Measurements from ENCODE around the gene OXA1L.
"Not testable (repeated sequence)": the region's sequence is repeated elsewhere in the genome, so short reads cannot be mapped to it uniquely, and the experiment has no call there.

OXA1L gene

GRCh38 chr14:22797017-22797917, 30.8 kb downstream of the OXA1L start:
- no peak for DNase-seq (ENCODE audit: low read depth in 3 of 3, low spot score in 1 of 3)

DNA sequence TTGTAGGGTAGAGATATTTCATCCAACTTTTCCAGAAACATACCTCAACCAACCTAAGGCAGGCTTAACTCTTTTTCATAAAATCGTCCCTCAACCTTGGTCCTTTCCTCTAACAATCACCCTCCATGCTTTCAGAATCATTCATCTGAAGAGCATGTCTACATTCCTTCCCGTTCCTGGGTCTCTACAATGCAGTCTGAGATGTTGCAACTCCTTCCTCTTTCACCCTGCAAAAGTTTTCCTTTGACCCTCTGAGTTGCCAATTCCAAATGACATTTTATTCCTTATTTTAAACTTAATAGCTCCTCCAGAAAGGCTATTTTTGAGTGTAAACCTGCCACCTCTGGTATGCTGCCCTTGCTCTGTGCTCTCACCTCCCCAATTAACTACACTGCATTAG, 32.0 kb downstream of the OXA1L start:
- no peak for DNase-seq (ENCODE audit: low read depth in 3 of 3, low spot score in 1 of 3)

DNA sequence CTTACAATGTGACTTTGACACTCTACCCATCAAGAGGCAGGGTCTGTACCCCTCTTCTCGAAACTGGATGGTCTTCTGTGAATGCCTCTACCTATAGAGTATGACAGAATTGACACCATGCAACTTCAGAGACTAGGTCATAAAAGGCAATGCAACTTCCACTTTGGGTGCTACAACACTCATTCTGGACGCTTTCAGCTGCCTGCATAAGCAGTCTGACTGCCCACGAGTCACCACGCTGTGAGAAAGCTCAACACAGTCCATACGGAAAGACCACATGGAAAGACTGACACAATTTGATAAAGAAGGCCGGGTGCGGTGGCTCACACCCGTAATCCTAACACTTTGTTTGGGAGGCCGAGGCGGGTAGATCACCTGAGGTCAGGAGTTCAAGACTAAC, 33.9 kb downstream of the OXA1L start:
- no peak for DNase-seq (ENCODE audit: low read depth in 3 of 3, low spot score in 1 of 3)

- no peak for DNase-seq (ENCODE audit: low read depth in 3 of 3, low spot score in 1 of 3)
These were observed 35.2 kb downstream of the OXA1L start for GRCh38 chr14:22801716-22802115.

GRCh38 chr14:22802860-22803686, 36.6 kb downstream of the OXA1L start:
- DNase-seq (ENCODE audit: low read depth in 3 of 3, low spot score in 1 of 3), result no peak

DNA sequence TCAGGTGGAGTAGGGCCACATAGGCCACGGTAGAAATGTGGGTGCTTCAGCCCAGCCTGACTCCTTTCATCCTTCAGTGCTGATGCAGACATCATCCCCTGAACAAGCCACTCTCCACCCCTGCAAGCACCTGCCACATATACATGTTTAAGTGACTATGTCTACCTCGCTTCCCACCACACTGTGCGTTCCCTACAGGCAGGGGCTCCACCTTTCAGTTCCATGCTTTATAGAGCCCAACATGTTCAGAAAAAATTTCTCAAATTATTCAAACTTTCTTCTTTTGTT, 37.1 kb downstream of the OXA1L start:
- DNase-seq (ENCODE audit: low read depth in 3 of 3, low spot score in 1 of 3), result no peak

DNA sequence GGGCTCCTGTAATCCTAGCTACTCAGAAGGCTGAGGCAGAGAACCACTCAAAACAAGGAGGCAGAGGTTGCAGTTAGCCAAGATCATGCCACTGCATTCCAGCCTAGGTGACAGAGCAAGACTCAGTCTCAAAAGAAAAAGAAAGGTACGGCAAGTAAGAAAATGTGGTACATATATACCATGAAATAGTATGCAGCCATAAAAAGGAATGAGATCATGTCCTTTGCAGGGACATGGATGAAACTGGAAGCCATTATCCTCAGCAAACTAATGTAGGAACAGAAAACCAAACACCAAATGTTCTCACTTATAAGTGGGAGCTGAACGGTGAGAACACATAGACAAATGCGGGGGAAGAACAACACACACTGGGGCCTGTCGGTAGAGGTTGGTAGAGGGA, 38.7 kb downstream of the OXA1L start:
- not testable (repeated sequence) for DNase-seq (ENCODE audit: low read depth in 3 of 3, low spot score in 1 of 3)

DNA sequence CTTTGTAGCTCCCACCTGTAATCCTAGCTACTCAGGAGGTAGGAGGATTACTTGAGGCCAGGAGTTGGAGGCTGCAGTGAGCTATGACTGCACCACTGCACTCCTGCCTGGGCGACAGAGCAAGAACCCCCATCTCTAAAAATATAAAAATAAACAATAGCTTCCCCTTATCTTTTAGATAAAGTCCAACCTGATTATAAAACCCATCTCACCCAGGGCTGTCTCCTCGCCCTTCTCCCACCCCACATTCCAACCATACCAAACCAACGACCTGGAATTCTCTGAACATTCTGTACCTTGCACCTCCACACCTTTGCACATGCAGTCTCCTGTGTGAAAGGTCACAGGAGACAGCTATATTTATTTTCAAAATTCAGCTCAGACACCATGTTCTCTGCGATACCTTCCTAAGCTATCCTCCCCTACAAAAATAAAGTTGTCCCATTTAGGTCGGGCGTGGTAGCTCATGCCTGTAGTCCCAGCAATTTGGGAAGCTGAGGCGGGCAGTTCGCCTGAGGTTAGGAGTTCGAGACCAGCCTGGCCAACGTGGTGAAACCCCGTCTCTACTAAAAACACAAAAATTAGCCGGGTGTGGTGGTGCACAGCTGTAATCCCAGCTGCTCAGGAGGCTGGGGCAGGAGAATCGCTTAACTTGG, 41.1 kb downstream of the OXA1L start:
- no peak for DNase-seq (ENCODE audit: low read depth in 3 of 3, low spot score in 1 of 3)

DNA sequence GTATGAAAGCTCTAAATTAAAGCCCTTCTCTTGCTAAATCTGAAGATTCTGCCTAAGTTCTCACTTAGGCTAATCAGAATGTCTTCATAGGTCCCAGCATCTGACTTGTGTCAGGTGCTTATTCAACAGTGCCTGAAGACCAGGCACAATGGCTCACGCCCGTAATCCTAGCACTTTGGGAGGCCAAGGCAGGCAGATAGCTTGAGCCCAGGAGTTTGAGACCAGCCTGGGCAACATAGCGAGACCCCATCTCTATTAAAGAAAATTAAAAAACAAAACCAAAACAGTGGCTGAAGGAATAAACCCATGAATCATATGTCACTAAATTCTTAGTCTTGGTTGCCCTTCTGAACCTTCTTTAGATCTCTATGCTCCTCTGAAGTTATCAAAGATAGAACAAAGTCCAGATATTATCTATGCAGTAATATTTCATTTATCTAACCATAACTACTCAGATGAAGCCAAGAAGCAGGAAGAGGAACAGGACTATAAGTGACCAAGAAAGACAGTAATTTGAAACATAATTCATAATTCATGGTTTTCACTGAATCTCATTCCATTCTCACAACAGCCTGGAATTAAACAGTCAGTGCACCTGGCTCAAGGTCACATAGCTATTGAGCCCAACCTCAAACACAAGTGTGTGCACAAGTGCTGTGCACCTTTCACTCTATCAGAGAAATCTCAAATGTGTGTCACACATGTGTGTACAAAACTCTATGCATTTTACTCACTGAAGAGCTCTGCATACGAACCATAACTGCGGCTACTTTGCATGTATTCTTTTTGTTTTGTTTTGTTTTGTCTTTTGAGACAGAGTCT, 42.1 kb downstream of the OXA1L start:
- DNase-seq (ENCODE audit: low read depth in 3 of 3, low spot score in 1 of 3), result no peak

GRCh38 chr14:22811722-22812121, 45.2 kb downstream of the OXA1L start:
- DNase-seq (ENCODE audit: low read depth in 3 of 3, low spot score in 1 of 3), result no peak

DNA sequence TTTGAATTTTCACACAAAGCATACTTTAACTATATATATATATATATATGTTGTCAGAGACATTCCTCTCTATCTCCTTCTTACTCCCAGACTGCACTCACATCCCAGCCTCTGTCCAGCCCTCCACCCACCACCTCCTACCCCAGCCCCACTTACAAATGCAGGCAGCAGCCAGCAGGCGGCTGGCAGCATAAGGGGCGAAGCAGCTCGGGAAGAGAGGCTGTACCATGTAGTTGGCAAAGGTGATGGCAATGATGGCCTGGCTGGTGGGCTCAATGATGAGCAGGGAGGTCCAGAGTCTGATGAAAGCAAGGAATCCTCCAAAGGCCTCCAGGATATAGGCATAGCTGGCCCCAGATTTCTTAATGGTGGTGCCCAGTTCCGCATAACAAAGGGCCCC, 46.3 kb downstream of the OXA1L start:
- DNase-seq (ENCODE audit: low read depth in 3 of 3, low spot score in 1 of 3), result no peak

DNA sequence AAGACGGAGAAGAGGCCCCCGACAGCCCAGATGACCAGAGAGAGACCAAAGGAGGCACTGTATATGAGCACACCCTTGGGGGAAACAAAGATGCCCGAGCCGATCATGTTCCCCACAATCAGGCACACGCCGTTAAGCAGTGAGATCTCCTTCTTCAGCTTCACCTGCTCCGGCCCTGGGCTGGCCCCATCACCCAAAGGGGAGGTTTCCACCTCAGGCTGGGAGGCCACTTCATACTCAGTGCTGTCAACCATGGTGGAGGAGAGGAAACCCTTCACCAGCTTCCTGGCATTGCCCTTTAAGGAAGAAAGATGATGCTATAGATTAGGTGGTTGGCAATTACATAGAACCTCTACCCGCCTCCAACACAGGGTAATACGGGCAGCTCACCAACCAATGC, 46.7 kb downstream of the OXA1L start:
- DNase-seq (ENCODE audit: low read depth in 3 of 3, low spot score in 1 of 3), result no peak

DNA sequence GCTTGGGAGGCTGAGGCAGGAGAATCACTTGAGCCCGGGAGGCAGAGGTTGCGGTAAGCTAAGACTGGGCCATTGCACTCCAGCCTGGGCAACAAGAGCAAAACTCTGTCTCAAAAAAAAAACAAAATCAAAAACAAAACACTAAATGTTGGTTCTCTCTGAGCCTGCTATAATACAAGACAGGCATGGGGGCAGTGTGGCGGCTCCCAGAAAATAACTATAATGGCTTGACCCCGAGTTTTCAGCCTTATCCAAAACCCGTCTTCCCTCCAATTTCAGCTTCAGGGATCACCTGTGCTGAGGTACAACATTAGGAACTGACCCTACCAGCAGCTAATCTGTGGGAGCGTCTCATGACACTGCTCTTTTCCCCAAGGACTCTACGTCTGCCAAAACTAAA, 47.9 kb downstream of the OXA1L start:
- no peak for DNase-seq (ENCODE audit: low read depth in 3 of 3, low spot score in 1 of 3)

DNA sequence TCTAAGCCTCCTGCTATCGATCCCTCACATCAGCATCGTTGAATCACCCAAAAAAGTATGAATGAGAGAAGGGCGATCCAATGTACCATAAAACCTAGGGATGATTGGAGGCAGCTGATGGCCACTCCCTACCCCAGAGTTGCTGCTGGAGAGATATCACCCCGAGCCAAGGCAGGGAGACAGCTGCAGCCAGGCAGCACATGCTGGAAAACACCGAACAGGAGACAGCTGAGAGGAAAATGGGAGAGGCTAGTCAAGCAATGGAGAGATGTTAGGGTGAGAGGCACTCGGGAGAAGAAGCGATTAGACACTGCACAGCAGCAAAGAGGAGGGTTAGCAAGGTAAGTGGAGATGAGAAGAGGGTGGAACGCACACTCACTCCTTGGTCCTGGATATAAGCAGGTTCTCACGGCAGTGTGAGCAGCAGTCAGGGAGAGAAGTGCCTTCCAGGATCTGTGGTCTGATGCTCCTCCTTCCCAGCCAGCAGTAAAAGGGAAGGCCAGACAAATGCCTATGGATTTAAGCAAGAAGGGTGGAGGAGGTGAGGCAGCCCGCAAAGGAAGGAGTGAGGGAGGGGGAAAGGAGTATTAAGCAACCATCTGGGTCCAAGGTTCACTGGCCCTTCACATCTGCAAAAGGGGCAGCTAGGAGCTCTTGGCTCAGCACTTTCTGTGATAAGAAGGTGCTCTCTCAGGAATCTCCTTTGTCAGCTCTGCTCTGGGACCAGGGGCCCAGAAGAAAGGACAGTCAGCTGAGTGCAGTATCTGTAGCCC, 48.6 kb downstream of the OXA1L start, which contains the start of gene SLC7A7:
Gene SLC7A7 (minus strand): TSS at position 495 of the 773 bp plus-strand sequence. CDS start 2,037 bp downstream, outside the sequence.
- DNase-seq (ENCODE audit: low read depth in 3 of 3, low spot score in 1 of 3), result no peak

DNA sequence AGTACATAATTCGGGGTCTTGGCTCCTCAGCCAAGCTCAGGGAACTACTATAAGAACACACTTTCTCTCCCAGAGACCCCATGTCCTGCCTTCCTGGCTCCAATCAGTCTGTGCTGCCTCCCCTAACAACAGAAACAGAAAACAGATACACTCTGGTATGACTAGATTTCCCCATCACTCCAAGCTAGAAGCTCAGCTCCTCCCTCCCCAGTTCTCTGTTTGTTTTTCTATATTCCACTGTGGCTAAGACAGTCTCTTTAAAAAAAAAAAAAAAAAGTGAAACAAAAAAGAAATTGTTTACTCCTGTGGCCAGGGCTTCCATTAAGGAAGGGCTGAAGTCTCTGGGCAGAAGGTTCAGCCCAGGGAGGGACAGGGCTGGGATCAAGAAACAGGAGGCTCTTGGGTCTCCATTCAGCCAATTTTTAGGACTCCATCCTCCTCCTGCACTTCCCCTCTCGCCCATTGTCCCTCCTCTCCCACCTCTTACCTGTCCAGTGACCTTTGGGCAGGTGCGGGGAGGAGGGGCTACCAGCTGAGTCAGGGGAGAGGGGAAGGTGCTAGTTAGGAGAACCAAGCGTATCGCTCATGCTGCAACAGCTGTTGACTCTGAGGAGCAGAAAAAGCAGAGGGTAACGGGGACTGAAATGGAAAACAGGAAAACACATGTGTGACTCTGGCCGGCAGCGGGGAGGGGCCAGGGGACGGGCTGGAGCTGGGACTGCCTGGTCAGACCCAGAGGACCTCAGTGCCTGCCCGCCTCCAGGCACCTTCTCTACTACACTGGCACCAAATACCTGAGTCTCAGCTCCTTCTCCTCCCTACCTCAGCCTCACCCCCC, 52.9 kb downstream of the OXA1L start:
- no peak for DNase-seq (ENCODE audit: low read depth in 3 of 3, low spot score in 1 of 3)

GRCh38 chr14:22820731-22821130, 54.2 kb downstream of the OXA1L start:
- no peak for DNase-seq (ENCODE audit: low read depth in 3 of 3, low spot score in 1 of 3)

DNA sequence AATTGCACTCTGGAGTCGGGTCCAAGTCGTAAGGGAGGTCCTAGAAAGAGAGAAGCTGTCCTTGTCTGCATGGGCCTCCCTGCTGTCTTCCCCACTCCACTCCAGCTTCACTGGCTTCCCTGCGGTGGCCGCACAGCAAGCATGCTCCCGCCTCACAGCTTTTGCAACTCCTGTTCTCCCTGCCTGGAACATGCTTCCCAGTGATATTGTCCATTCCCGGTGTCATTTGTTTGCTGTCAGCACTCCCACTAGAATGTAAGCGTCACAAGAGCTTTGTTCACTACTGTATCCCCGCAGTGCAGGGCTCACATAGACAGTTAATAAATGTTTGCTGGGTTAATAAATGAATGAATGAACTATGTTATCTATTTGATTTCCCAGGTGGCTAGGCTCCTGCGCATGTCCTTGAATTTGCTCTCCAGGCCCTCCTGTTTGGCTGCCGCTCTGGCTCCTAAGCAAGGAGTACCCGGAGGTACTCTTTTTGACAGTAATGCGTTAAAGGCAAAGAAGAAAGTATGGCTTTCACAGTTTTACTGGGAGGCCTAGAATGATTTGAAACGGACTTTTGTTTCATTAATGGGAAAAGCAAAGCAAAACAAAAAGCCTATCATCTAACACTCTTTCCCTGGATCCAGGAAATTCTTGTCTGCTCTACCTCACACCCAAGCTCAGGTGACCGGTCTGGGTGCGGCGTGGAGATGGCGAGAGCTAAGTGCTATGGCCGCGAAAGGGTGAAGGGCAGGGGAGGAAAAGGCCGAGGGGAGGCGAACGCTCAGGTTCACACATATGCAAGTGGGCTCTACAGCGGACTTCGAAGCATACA, 54.9 kb downstream of the OXA1L start:
- no peak for DNase-seq (ENCODE audit: low read depth in 3 of 3, low spot score in 1 of 3)

DNA sequence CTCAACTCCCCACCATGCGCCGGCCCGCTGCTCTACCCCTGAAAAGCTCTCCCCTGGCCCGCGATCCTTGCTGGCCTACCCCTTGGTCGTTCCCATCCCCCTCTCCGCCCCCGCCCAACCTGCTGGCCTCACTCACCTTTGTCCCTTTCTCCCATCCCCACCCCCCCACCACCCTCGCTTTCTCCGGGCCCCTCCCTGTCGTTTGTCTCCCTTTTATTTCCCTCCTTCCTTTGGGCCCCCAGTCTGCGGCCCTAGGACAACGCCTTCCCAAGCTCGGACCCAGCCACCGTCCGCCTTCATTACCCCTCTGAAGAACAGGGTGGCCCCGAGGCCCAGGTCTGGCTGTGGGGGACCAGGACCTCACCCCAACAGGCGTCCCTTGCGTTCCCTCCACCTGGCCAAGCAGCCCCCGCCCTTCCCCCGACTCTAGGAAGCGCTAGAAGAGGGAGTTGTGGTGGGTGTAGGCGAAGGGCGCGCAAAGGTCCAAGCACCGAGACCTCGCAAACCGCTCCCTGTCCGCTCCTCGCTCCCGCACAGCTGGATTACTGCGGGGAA, 55.6 kb downstream of the OXA1L start:
- no peak for DNase-seq (ENCODE audit: low read depth in 3 of 3, low spot score in 1 of 3)
